UCSD-AML1 (cell line): Measurements from ENCODE around the gene FTSJ3.

ENCODE experiments used
- DNase-seq: peaks from one replicate; lab custom pipeline; 2025; ENCODE audit not compliant: unreplicated experiment; lab: John Stamatoyannopoulos, UW

The FTSJ3 gene

GRCh38 chr17:63790057-63790456, 37.4 kb downstream of the FTSJ3 start:
- no peak for DNase-seq

GRCh38 chr17:63786971-63787711, 40.3 kb downstream of the FTSJ3 start:
- DNase-seq = no peak

GRCh38 chr17:63786117-63786516, 41.3 kb downstream of the FTSJ3 start:
- DNase-seq = no peak

- no peak for DNase-seq
Observed at GRCh38 chr17:63785556-63785955, 41.9 kb downstream of the FTSJ3 start.

GRCh38 chr17:63783522-63783921, 43.9 kb downstream of the FTSJ3 start:
- no peak for DNase-seq

GRCh38 chr17:63780928-63781327, 46.5 kb downstream of the FTSJ3 start:
- DNase-seq = no peak

- DNase-seq = no peak
Observed at GRCh38 chr17:63780507-63780906, 47.0 kb downstream of the FTSJ3 start.

- no peak for DNase-seq
Observed at GRCh38 chr17:63775420-63775819, 52.0 kb downstream of the FTSJ3 start.

- no peak for DNase-seq
Observed at GRCh38 chr17:63774969-63775265, 52.5 kb downstream of the FTSJ3 start.

- DNase-seq = peak; percentile 72
Observed at GRCh38 chr17:63774141-63774968, 53.1 kb downstream of the FTSJ3 start, which contains the start of gene DDX42. Gene DDX42, plus strand, starts transcription at chr17:63774170. Its CDS starts 12,880 bp downstream, at chr17:63787050.

GRCh38 chr17:63773272-63774140, 54.0 kb downstream of the FTSJ3 start, which contains the start of gene CCDC47:
Gene CCDC47, minus strand, starts transcription at chr17:63773597. Its CDS starts 7,422 bp downstream, at chr17:63766175.
- DNase-seq = peak; percentile 99

- no peak for DNase-seq
Observed at GRCh38 chr17:63772801-63773271, 54.6 kb downstream of the FTSJ3 start.
